Measurements from ENCODE around the gene TBKBP1. TPM values are rescaled to one million over a fixed set of nuclear protein-coding genes. Genes with fewer than 3 reads are reported as not detected.

TBKBP1 gene
- total RNA-seq, 1 donor from 2014 or later = 52.7 TPM

- Mint-ChIP-seq H3K36me3 (peaks cover 13% of the 10 kb centered on the region), H3K27ac (no peak overlapping the region), H3K9me3 (no peaks in the 10 kb centered on the region), H3K4me3 (no peak overlapping the region), H3K4me1 (peaks cover 4% of the 10 kb centered on the region), H3K27me3 (ENCODE audit: low read depth) (peaks cover 66% of the 10 kb centered on the region)
- TF ChIP-seq CTCF (IDR thresholded peaks at IDR 0.05; ENCODE audit: unreplicated experiment) = no peak
- DNase-seq (ENCODE audit: low spot score in 2 of 2, unreplicated experiment in 2 of 2) = no peak
Observed at GRCh38 chr17:47713980-47714700, 20.2 kb downstream of the TBKBP1 start.

GRCh38 chr17:47714773-47715396 is 20.9 kb downstream of the TBKBP1 start:
- peaks cover 4% of the 10 kb centered on the region for H3K4me1 Mint-ChIP-seq
- no peak overlapping the region for H3K4me3 Mint-ChIP-seq
- TF ChIP-seq CTCF (IDR thresholded peaks at IDR 0.05; ENCODE audit: unreplicated experiment) = no peak
- no peak for DNase-seq (ENCODE audit: low spot score in 2 of 2, unreplicated experiment in 2 of 2)
- peaks cover 8% of the 10 kb centered on the region for H3K36me3 Mint-ChIP-seq
- peaks cover 67% of the 10 kb centered on the region for H3K27me3 Mint-ChIP-seq (ENCODE audit: low read depth)
- H3K27ac Mint-ChIP-seq = no peak overlapping the region
- H3K9me3 Mint-ChIP-seq = no peaks in the 10 kb centered on the region

GRCh38 chr17:47715669-47716325 is 21.8 kb downstream of the TBKBP1 start:
- no peaks in the 10 kb centered on the region for H3K9me3 Mint-ChIP-seq
- no peak for TF ChIP-seq CTCF (IDR thresholded peaks at IDR 0.05; ENCODE audit: unreplicated experiment)
- peaks cover 3% of the 10 kb centered on the region for H3K36me3 Mint-ChIP-seq
- H3K4me1 Mint-ChIP-seq = peaks cover 4% of the 10 kb centered on the region
- H3K27ac Mint-ChIP-seq = no peak overlapping the region
- H3K4me3 Mint-ChIP-seq = no peak overlapping the region
- no peak for DNase-seq (ENCODE audit: low spot score in 2 of 2, unreplicated experiment in 2 of 2)
- H3K27me3 Mint-ChIP-seq (ENCODE audit: low read depth) = peaks cover 76% of the 10 kb centered on the region

GRCh38 chr17:47716375-47716774 is 22.4 kb downstream of the TBKBP1 start:
- Mint-ChIP-seq H3K4me1 (peaks cover 4% of the 10 kb centered on the region), H3K36me3 (peaks cover 2% of the 10 kb centered on the region), H3K9me3 (no peaks in the 10 kb centered on the region), H3K4me3 (no peak overlapping the region), H3K27me3 (ENCODE audit: low read depth) (peaks cover 82% of the 10 kb centered on the region), H3K27ac (no peak overlapping the region)
- no peak for TF ChIP-seq CTCF (IDR thresholded peaks at IDR 0.05; ENCODE audit: unreplicated experiment)
- no peak for DNase-seq (ENCODE audit: low spot score in 2 of 2, unreplicated experiment in 2 of 2)

- H3K9me3 Mint-ChIP-seq = no peaks in the 10 kb centered on the region
- H3K4me3 Mint-ChIP-seq = no peak overlapping the region
- peaks cover 91% of the 10 kb centered on the region for H3K27me3 Mint-ChIP-seq (ENCODE audit: low read depth)
Observed at GRCh38 chr17:47717261-47717697, 23.3 kb downstream of the TBKBP1 start.

More at GRCh38 chr17:47717261-47717697, 23.3 kb downstream of the TBKBP1 start:
- DNase-seq (ENCODE audit: low spot score in 2 of 2, unreplicated experiment in 2 of 2) = no peak
- Mint-ChIP-seq H3K36me3 (no peaks in the 10 kb centered on the region), H3K4me1 (peaks cover 4% of the 10 kb centered on the region), H3K27ac (no peak overlapping the region)
- no peak for TF ChIP-seq CTCF (IDR thresholded peaks at IDR 0.05; ENCODE audit: unreplicated experiment)
